ENCODE measurements around the gene SLC9A3.

GRCh38 chr5:464843-465590, 59.2 kb downstream of the SLC9A3 start:
- TF ChIP-seq CTCF (IDR thresholded peaks at IDR 0.05; ENCODE audit: low read length), result no peak
- no peak for TF ChIP-seq EZH2 (IDR thresholded peaks at IDR 0.05; ENCODE audit: borderline replicate concordance, low read length)
